Stimulated activated CD4-positive, alpha-beta T cell treated with anti-CD3 and anti-CD28 coated beads, Interleukin-4, amount 100 ng/mL, for 4 hours (primary cell): ENCODE results near the gene ANKS1B.
A peak's percentile ranks its signal among the peaks of the same experiment; 100 is the strongest.
"Not testable (repeated sequence)": the region's sequence is repeated elsewhere in the genome, so short reads cannot be mapped to it uniquely, and the experiment has no call there.

ENCODE experiments used
- DNase-seq, 2 experiments: peaks; one replicate each; pipeline ENCODE4 v3.0.0-alpha.2; 2020

ANKS1B gene

GRCh38 chr12:99984271-99985128 lies at the start of gene ANKS1B:
ANKS1B (minus strand) TSS chr12:99984936; CDS start chr12:99984237, 699 bp downstream.
- peak in 1 of 2 experiments; percentile 4 for DNase-seq

GRCh38 chr12:100031836-100032235 lies 47.1 kb upstream of the ANKS1B start:
- DNase-seq, result no peak

- no peak for DNase-seq
Measured at GRCh38 chr12:100027671-100028070, 42.9 kb upstream of the ANKS1B start.

- DNase-seq, result no peak
Measured at GRCh38 chr12:100026241-100026640, 41.5 kb upstream of the ANKS1B start.

GRCh38 chr12:100024974-100025555 lies 40.3 kb upstream of the ANKS1B start:
- DNase-seq, result no peak

GRCh38 chr12:100020370-100020769 lies 35.6 kb upstream of the ANKS1B start:
- DNase-seq, result no peak

- DNase-seq, result no peak
Measured at GRCh38 chr12:100017056-100017455, 32.3 kb upstream of the ANKS1B start.

- not testable (repeated sequence) for DNase-seq
Measured at GRCh38 chr12:100016304-100016703, 31.6 kb upstream of the ANKS1B start.

GRCh38 chr12:100005846-100006245 lies 21.1 kb upstream of the ANKS1B start:
- not testable (repeated sequence) for DNase-seq

GRCh38 chr12:99997806-99998205 lies 13.1 kb upstream of the ANKS1B start:
- no peak for DNase-seq

- no peak for DNase-seq
Measured at GRCh38 chr12:99996095-99996494, 11.4 kb upstream of the ANKS1B start.

- no peak for DNase-seq
Measured at GRCh38 chr12:99985631-99986030, 895 bp upstream of the ANKS1B start.

GRCh38 chr12:99985129-99985570 lies 414 bp upstream of the ANKS1B start:
- no peak for DNase-seq

GRCh38 chr12:99983456-99984258 lies 1.1 kb downstream of the ANKS1B start:
- DNase-seq, result no peak

- DNase-seq, result no peak
Measured at GRCh38 chr12:99981639-99982190, 3.0 kb downstream of the ANKS1B start.

- no peak for DNase-seq
Measured at GRCh38 chr12:99979471-99979870, 5.3 kb downstream of the ANKS1B start.

- no peak for DNase-seq
Measured at GRCh38 chr12:99978152-99978551, 6.6 kb downstream of the ANKS1B start.

GRCh38 chr12:99977550-99977949 lies 7.2 kb downstream of the ANKS1B start:
- no peak for DNase-seq

GRCh38 chr12:99976762-99977161 lies 8.0 kb downstream of the ANKS1B start:
- no peak for DNase-seq

GRCh38 chr12:99975321-99975720 lies 9.4 kb downstream of the ANKS1B start:
- no peak for DNase-seq

- no peak for DNase-seq
Measured at GRCh38 chr12:99974146-99974545, 10.6 kb downstream of the ANKS1B start.

GRCh38 chr12:99966429-99966828 lies 18.3 kb downstream of the ANKS1B start:
- DNase-seq, result no peak

GRCh38 chr12:99960311-99960710 lies 24.4 kb downstream of the ANKS1B start:
- DNase-seq, result no peak
